ENCODE measurements around the gene MYLK4. TPM values are rescaled to one million over a fixed set of nuclear protein-coding genes. Genes with fewer than 3 reads are reported as not detected.

MYLK4 gene
- total RNA-seq, 1 donor from 2014 or later: 0.60 TPM

DNA sequence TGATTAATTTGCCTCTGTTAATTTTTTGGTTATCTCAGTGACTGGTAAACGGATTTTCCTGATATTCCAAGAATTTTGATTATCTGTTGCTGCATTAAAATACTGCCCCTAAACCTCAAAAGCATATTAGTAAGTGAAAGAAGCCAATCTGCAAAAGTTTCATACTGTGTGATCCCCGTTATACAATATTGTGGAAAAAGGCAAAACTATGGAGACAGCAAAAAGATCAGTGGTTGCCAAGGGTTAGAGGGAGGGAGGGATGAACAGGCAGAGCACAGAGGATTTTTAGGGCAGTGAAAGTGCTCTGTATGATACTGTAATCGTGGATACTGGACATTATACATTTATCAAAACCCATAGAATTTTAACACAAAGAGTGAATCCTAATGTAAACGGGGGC lies 133.0 kb downstream of the MYLK4 start:
- TF ChIP-seq, protein P1, sequence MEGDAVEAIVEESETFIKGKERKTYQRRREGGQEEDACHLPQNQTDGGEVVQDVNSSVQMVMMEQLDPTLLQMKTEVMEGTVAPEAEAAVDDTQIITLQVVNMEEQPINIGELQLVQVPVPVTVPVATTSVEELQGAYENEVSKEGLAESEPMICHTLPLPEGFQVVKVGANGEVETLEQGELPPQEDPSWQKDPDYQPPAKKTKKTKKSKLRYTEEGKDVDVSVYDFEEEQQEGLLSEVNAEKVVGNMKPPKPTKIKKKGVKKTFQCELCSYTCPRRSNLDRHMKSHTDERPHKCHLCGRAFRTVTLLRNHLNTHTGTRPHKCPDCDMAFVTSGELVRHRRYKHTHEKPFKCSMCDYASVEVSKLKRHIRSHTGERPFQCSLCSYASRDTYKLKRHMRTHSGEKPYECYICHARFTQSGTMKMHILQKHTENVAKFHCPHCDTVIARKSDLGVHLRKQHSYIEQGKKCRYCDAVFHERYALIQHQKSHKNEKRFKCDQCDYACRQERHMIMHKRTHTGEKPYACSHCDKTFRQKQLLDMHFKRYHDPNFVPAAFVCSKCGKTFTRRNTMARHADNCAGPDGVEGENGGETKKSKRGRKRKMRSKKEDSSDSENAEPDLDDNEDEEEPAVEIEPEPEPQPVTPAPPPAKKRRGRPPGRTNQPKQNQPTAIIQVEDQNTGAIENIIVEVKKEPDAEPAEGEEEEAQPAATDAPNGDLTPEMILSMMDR (IDR thresholded peaks at IDR 0.05; ENCODE audit: unreplicated experiment): no peak
- peaks cover 4% of the 10 kb centered on the region for H3K4me1 Mint-ChIP-seq (ENCODE audit: low read depth)
- no peak overlapping the region for H3K4me3 Mint-ChIP-seq (ENCODE audit: low read depth)
- peaks cover 4% of the 10 kb centered on the region for H3K9me3 Mint-ChIP-seq (ENCODE audit: low read depth)
- peaks cover 6% of the 10 kb centered on the region for H3K27me3 Mint-ChIP-seq
- no peaks in the 10 kb centered on the region for H3K36me3 Mint-ChIP-seq (ENCODE audit: insufficient read depth)
- DNase-seq (ENCODE audit: low spot score, unreplicated experiment): no peak
- no peak overlapping the region for H3K27ac Mint-ChIP-seq

GRCh38 chr6:2616811-2617210 lies 133.9 kb downstream of the MYLK4 start:
- TF ChIP-seq, protein P1 (IDR thresholded peaks at IDR 0.05; ENCODE audit: unreplicated experiment): no peak
- Mint-ChIP-seq H3K27ac (no peak overlapping the region), H3K27me3 (peaks cover 6% of the 10 kb centered on the region), H3K36me3 (ENCODE audit: insufficient read depth) (no peaks in the 10 kb centered on the region), H3K4me3 (ENCODE audit: low read depth) (no peak overlapping the region), H3K9me3 (ENCODE audit: low read depth) (peaks cover 4% of the 10 kb centered on the region), H3K4me1 (ENCODE audit: low read depth) (peaks cover 2% of the 10 kb centered on the region)
- no peak for DNase-seq (ENCODE audit: low spot score, unreplicated experiment)

DNA sequence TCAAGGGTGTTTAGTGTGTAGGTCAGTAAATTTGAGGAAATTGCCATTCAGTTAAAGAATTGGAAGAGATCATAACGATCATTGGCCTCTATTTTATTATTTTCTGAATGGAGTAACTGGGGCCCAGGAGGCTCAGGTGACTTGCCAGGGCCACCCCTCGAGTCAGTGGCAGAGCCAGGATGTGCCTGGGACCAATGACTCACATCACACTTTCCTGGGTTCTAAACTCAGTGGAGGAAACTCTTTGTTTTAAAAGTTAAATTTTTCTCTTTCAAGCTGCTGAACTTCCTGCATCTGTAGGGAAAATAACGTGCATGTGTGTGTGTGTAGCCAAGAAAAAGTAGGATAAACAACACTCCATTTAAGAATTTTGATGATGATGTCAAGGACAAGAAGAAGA lies 135.5 kb downstream of the MYLK4 start:
- Mint-ChIP-seq H3K9me3 (ENCODE audit: low read depth) (peaks cover 8% of the 10 kb centered on the region), H3K4me3 (ENCODE audit: low read depth) (no peak overlapping the region), H3K27ac (no peak overlapping the region), H3K27me3 (peaks cover 6% of the 10 kb centered on the region), H3K4me1 (ENCODE audit: low read depth) (peaks cover 2% of the 10 kb centered on the region), H3K36me3 (ENCODE audit: insufficient read depth) (no peaks in the 10 kb centered on the region)
- TF ChIP-seq, protein P1 (IDR thresholded peaks at IDR 0.05; ENCODE audit: unreplicated experiment): no peak
- no peak for DNase-seq (ENCODE audit: low spot score, unreplicated experiment)

GRCh38 chr6:2614846-2615245 lies 135.9 kb downstream of the MYLK4 start:
- no peaks in the 10 kb centered on the region for H3K36me3 Mint-ChIP-seq (ENCODE audit: insufficient read depth)
- H3K9me3 Mint-ChIP-seq (ENCODE audit: low read depth): peaks cover 11% of the 10 kb centered on the region
- no peak overlapping the region for H3K4me3 Mint-ChIP-seq (ENCODE audit: low read depth)
- TF ChIP-seq, protein P1 (IDR thresholded peaks at IDR 0.05; ENCODE audit: unreplicated experiment): no peak
- H3K27me3 Mint-ChIP-seq: peaks cover 6% of the 10 kb centered on the region
- peaks cover 2% of the 10 kb centered on the region for H3K4me1 Mint-ChIP-seq (ENCODE audit: low read depth)
- no peak overlapping the region for H3K27ac Mint-ChIP-seq
- no peak for DNase-seq (ENCODE audit: low spot score, unreplicated experiment)

DNA sequence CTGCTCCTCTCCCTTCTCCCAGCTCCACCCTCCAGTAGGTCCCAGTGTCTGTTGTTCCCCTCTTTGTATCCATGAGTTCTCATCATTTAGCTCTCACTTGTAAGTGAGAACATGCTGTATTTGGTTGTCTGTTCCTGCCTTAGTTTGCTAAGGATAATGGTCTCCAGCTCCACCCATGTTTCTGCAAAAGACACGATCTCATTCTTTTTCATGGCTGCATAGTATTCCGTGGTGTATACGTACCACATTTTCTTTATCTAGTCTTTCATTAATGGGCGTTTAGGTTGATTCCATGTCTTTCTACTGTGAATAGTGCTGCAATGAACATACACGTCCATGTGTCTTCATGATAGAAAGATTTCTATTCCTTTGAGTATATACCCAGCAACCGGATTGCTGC lies 136.6 kb downstream of the MYLK4 start:
- TF ChIP-seq, protein P1 (IDR thresholded peaks at IDR 0.05; ENCODE audit: unreplicated experiment): no peak
- no peak overlapping the region for H3K4me3 Mint-ChIP-seq (ENCODE audit: low read depth)

More for the DNA sequence above, 136.6 kb downstream of the MYLK4 start:
- H3K27me3 Mint-ChIP-seq: peaks cover under 1% of the 10 kb centered on the region
- no peak overlapping the region for H3K27ac Mint-ChIP-seq
- no peaks in the 10 kb centered on the region for H3K36me3 Mint-ChIP-seq (ENCODE audit: insufficient read depth)
- peaks cover 2% of the 10 kb centered on the region for H3K4me1 Mint-ChIP-seq (ENCODE audit: low read depth)
- peaks cover 12% of the 10 kb centered on the region for H3K9me3 Mint-ChIP-seq (ENCODE audit: low read depth)
- DNase-seq (ENCODE audit: low spot score, unreplicated experiment): no peak

Other genes with a start within 250 kb of the MYLK4 start
- gene WRNIP1, start 14.5 kb upstream of the MYLK4 start, total RNA-seq: 40.4 and 42.5 TPM in 2 replicates
- 57.4 and 61.6 TPM in 2 replicates for gene SERPINB1, start 90.9 kb upstream of the MYLK4 start, total RNA-seq
- 6.5 and 7.6 TPM in 2 replicates for gene SERPINB9, start 152.4 kb upstream of the MYLK4 start, total RNA-seq
- gene SERPINB6, start 220.6 kb upstream of the MYLK4 start, total RNA-seq: 220 and 226 TPM in 2 replicates
- gene NQO2, start 249.0 kb upstream of the MYLK4 start, total RNA-seq: 41.3 and 45.8 TPM in 2 replicates